HG03442 (cell line): Measurements from ENCODE around the gene ADAMTS12.

ENCODE experiments used
- ATAC-seq: cut with Tn5 transposase; IDR thresholded peaks from one replicate; pipeline ENCODE4 v1.9.1; 2021; ENCODE audit warnings: mild to moderate bottlenecking, moderate library complexity; ENCODE audit not compliant: unreplicated experiment

The ADAMTS12 gene

DNA sequence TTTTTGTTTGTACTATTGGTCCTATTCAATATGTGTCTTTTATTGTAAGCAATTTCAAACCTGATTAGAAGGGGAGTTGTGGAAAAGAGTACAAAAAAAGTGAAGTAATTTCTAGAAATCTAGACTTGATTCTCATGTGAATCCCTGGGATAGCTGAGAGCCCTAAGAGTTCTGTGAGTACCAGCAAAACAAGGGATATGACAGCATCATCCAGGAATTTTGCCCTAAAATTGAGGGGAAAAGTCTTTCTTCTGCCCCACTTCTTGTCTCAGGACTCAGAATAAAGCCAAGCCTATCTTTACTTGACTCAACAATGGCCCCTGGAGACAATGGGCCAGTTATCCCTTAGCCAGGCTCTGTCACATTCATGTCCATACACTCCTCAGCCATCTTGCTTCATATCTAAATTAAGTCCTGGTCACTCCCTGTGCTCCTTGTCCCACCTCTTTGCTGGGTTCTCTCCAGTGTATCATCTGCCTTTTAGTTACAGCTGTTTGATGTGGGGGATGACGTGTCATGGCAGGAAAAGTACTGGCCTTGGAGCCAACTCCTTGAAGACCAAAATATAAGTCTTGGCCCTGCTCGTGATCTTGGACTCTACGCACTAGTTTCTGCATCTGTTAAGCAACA lies 81.2 kb downstream of the ADAMTS12 start:
- ATAC-seq = no peak

DNA sequence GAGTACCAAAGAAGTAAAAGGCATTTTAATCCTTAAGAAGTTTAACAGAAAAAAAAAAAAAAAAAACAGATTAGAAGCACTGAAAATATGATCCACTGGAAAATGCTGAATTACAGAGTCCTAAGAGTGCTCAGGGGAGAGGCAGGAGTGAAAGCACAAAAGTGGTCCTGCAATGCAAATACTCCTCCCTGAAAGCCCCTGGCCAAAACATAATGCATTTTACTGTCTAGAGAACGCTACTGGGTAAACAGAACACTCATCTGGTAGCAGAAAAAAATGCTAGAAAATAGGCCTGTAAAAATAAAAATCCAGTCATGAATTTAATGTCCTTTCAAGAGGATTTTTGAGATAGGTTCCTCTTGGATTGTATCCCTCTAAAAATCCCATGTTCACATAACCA lies 81.9 kb downstream of the ADAMTS12 start:
- ATAC-seq = no peak

DNA sequence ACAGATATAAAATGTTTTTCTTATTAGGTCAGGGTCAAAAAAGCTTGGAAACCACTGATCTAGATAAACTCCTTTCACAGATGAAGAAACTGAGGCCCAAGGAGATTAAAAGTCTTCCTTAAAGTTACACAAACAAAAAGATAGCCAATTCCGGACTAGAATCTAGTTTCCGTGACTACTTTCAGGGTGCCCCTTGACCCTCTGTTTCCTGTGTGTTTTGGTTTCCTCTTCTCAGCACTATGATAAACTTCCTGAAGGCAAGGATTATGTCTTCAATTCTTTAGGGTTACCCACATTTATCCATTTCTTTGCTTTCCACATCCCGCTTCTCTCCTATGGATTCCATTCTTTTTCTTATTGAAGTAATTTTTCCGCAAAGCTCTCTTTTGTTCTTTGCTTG lies 83.1 kb downstream of the ADAMTS12 start:
- ATAC-seq = no peak

DNA sequence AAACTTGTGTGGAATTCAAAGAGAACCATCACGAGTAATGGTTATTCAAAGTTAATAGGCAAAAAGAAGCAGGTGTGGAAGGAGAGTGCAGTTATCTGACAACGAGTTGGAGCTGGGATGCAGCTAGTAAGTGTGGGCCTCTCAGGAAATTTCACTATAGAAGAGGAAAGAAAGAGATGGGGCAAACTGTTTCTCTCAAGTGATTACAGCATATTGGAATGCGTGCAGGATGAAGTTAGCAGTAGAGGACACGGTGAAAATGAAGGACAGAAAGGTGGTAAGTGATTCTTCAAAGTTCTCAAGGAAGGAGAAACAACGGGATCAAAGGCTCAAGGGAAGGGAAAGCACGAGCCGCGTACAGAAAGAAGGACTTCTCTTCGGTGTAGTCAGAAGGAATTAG lies 84.0 kb downstream of the ADAMTS12 start:
- no peak for ATAC-seq

DNA sequence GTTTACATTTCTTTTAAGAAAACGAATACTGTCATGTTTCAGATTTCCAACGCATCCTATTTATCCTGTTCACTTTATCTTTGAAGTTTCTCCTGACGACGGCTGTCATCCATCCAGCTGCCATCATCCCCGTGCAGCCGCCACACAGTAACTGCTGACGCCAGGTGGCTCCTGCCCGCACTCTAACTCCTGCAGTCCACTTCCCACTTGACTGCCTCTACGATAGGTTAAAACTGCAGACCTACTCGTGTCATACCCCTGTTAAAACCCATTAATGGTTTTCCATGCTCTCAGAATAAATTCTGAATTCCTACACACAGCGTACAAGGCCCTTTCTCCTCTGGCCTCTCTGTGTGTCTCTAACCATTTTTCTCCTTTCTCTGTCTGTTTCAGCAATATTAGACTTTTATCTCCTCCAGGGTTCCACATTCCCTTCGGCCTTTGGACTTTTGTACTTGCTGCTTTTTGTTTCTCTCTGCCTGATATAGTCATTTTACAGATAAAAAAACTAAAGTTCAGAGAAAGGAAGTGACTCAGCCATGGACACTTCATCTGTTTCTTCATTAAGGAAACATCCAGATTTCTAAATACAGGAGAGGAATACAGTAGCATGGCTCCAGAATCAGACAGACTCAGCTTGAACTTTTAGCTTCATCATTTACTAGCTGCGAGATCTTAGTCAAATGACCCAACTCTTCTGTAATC lies 84.9 kb downstream of the ADAMTS12 start:
- ATAC-seq = no peak

DNA sequence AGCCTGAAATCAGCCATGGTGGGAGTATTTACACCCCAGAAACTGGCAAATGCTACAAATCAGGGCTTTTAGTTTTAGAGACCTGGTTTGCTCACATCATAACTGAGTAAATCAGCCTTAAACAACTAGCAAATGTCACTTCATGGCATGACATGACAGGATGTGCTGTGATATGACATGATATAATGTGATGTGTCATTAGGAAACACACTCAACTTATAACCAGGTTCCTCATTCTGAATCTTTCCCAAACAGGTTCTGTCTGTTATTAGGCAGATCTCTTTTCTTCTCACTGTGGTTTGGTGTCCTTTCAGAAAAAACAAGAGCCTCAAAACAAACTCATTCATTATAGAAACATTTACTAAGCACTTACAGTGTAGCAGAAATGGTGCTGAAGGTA lies 90.5 kb downstream of the ADAMTS12 start:
- no peak for ATAC-seq

DNA sequence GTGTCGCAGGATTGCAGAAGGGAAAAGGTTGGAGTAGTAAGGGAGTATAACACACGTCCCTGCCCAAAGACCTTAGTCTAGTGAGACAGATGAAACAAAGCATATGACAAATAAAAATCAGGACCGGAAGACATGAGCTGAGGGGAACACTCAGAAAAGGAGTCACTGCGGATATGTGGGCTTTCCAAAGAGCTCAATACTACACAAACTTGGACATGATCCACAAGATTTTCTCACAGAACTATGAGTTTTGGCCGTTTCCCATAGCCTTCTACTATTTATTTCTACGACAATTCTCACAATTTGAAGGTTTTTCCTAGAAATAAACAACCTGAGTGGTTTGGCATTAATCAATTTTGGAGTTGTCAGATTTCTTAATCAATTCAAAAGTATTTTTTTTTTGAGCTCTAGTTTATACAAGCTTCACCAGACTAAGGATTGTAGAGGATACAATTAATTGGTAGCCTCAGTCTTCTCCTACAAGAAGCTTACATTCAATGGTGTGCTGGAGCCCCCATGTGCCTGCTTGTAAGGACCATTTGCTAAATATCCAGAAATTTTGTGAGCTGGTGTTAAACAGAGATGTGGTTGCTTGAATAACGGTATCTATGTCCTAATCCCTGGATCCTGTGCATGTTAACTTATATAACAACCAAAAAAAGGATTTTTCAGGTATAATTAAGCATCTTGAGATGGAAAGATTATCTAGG lies 91.4 kb downstream of the ADAMTS12 start:
- ATAC-seq = no peak

DNA sequence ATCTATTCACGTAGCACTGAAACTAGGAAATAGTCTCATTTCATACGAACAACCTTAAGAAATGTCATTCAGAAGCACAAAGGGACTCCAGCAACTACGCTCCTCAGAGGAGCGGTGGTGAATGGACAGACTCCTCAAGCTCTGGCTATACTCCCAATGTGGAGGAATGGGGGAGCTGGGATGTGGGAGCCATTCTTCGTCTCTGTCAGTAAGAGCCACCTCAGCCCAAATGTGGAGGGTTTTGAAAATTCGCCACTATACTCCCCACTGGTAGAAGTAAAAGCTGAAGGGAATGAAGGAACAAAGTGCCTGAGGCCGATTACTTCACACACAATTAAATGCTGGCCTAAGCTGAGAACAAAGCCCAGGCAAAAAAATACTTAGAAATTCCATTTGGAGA lies 96.3 kb downstream of the ADAMTS12 start:
- ATAC-seq = no peak

DNA sequence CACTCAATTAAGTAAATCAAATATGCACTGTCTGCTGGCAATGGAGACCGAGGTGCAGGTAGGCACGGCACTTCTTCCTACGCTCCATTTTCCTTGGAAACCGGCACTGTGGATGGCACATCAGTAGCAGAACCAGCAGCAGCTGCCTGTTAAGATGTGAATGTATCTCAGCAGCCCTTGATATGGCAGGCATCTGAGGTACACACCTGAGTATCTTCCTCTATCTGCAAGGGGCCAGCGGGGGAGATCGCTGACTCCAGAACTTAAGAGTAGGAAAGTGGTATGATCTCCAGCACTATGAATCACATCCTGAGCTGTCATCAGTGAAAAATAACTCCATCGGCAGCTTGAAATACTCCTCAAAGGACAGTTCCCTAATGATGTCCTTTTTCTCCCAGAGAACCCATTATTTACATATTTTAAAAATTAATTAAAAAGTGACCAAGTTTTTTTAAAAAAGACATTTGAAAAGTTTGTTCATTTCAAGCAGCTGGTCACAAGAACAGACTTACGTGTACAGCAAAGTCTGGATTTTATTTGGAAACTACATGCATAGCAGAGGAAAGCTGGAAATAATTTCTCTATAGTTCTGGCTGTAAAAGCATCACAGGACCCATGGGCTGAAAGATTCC lies 97.1 kb downstream of the ADAMTS12 start:
- no peak for ATAC-seq

DNA sequence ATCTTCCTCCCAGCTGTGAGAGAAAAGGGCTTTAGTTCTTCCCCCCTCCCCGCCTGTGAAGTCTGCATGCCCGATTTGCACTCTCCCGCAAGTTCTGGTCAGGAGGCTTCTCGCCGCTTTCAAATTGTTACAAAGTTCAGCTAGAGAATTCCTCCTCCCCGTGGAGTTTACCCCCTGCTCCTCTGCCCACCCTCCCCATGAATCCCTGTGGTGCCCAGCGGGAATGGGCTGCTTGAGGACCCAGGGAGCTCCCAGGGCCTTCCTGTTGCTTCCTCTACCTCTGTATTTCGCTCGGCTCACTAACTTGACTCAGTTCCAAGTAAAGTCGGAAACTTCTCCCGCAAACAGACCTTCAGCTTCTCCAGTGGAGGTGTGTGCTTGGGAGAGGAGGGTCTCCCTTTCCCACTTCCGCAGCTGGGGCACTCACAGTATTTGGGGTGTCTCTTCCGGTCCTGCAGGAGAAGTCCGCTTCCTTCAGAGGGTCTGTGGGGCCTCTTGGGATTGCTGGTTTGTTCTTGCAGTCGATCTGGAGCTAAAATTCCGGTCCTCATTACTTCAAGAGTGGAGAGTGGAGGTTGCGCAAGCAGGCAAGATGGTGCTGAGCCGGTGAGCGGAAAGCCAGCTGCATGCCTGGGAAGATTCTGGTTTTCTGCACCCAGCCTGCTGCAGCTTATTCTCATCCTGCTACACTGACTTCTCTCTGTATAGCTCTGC lies 97.8 kb downstream of the ADAMTS12 start:
- no peak for ATAC-seq

DNA sequence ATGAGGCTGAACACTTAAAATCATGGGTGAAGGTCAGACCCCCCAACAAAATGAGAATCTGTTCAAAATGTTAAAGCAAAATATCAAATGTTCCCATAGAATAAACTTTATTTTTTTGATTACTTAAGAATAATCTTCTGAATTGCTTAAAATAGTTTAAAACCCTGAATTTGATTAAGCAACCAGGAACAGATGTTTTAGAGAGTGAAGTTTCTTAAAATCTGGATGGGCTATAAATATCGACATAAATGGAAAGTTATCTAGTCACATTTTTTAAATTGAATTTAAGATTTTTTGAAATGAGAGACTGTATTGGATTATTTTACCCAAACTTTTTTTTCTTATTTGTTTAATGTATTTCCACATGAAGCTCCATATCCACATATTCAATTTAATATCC lies 98.5 kb downstream of the ADAMTS12 start:
- ATAC-seq = no peak

DNA sequence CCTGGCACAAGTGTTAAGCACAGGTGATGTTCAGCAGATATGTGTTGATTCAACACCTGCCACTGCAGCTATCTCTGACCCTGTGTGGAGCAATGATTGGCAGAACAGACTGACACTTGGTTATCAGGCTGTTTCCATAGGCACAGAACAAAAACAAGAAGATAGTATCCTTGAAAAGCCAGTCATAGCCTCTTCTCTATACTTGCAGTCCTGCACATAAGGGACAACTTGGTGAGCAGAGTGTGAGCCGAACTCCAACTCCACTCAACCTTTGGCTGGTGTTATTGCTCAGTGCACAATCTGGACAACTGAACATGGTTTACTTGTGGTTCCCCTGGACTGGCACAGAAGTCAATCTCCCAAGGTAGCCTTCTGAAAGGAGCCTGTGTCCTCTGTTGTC lies 99.2 kb downstream of the ADAMTS12 start:
- no peak for ATAC-seq

DNA sequence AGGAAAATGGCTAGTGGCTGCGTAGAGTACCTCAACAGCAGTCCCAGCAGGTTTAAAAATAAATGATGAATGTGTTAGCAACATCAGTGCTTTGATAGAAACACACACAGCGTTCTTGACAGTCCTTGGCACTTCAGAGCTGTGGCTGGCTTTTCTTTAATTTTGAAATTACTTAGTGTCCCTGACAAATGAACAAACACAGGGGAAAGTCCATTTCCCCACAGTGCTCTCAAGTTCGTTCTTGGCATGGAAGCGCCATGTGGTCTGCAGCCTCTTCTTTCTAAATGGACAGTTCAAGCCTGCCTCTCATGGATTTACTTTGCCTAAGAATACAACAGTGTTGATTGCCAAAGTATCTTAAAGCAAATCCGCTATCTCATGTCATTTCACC lies 102.2 kb downstream of the ADAMTS12 start:
- ATAC-seq = no peak

DNA sequence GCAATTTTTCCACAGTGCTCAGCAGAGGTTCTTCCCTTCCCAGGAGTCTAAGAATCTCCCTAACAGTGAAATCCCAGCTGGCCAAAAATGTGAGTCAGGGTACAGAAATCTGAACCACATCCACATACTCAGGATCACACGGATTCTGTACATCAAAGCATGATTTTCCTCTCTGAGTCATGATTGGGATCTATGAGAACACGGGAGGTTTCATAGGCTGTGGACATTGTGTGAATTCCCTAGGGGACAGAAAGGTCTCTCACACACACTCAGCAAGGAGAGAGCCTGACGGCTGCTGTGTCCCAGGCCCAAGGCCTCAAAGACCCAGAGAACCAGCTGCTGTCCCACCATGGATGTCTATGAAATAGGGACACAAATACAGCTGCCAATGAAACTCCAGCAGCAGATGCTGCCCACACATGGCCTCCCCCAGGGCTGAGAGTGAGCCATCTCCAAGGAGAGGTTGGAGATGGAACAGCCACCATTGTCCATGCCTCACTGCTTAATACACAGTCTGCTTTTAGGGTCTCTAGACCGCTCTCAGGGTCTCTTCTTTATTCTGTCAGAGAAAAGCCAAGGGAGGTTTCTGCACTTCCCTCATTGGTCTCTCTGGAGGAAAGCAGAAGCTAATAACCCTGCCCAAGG lies 102.7 kb downstream of the ADAMTS12 start:
- ATAC-seq = no peak

DNA sequence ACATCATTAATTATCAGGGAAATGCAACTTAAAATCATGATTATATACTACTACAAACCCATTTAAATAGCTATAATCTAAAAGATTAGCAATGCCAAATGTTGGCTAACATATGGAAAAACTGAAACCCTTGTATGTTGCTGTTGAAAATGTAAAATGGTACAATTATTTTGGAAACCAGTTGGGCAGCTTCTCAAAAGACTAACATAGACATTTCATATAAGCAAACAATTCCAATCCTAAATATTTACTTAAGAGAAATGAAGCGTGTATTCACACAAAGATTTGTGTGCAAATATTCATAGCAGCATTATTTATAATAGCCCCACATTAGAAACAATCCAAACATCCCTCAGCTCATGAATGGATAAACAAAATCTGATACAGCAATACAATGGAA lies 106.2 kb downstream of the ADAMTS12 start:
- ATAC-seq = no peak

DNA sequence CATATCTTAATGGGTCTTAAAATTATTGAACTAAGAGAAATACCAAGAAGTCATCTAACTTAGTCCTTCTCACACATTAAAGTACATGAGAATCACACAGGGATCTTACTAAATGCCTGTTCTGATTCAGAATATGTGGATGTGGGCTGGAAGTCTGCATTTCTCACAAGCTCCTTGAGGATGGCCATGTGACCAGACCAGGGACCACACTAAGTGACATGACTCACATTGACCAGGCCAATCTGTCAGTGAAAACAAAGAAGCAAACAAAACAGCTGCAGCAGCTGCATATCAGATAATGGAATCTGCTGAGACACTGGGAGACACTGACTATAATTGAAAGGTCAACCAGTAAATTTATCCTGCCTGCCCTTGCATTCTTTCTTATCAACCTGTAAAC lies 110.5 kb downstream of the ADAMTS12 start:
- no peak for ATAC-seq

DNA sequence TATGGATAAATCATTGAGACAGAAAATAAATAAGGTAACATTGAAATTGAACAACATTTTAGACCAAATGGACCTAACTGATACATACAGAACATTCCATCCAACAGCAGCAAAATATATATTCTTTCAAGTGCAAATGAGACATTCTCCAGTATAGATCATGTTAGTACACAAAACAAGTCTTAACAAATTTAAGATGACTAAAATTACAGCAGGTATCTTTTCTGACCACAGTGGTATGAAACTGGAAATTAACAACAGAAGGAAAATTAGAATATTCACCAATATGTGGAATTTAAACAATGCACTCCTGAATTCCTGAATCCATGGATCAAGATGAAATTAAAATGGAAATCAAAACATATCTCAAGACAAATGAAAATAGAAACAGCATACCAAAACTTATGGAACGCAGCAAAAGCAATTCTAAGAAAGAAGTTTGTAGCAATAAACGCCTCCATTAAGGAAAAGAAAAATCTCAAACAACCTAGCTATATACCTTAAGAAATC lies 115.6 kb downstream of the ADAMTS12 start:
- ATAC-seq = no peak

DNA sequence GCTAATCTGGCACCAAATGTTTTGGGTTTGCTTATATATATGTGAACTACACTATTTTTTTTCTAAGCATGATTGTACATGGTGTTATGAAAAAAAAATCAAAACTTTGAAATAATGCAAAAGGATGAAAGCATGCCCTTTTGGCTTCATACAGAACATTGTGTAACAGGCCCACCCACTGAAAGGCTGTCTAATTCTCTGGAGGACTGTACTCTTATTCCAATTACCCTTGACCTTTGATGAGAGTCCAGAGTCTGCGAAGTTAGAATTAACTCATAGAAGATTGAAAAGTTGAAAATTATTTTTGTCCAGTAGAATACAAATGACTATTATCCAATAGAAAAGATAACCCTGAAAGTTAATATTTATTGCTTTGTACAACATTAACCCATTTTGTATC lies 117.4 kb downstream of the ADAMTS12 start:
- no peak for ATAC-seq

DNA sequence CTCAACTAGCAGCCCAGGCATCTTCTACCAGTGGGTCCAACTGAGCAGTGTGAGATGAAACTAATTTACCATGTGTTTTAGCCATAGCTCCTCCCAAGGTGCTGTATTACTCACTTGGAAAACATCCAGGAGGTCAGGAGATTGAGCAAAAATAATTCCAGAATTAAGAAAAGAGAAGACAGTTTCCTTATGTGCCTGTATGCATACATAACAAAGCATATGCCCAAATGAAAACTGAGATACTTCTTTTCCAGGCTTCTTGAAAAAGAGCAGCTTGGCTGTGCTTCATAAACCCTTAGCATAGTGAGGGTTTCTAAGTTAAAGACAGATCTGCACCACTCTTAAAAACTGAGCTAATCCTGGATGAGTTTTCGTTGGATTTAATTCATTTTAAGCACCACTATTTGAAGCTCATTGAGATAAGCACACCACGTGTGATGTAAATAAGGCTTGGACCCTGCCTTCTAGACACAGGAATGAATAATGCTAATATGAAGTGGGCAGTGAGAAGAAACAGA lies 119.4 kb downstream of the ADAMTS12 start:
- no peak for ATAC-seq

DNA sequence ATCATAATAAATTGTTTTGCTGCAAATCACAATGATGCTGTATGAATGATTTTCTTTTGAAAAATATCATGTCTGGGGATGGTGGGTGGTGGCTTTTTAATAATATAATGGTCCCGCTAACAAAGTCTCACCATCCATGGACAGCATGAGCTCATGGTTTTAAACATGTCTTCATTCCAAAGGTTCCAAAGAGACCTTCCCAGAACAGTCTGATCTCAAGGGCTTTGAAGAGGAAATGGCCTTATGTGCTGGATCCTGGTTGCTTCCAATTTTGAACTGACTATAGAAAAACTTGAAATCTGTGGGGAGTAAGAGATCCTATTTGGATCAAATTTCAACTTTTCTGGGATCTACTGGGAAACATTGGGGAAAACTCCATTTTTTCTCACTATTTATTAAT lies 121.8 kb downstream of the ADAMTS12 start:
- ATAC-seq = no peak
